Urothelium cell line (cell line): ENCODE data around the gene CYP3A7.
A peak's percentile ranks its signal among the peaks of the same experiment; 100 is the strongest.
"Not testable (repeated sequence)": the region's sequence is repeated elsewhere in the genome, so short reads cannot be mapped to it uniquely, and the experiment has no call there.

Source experiments
- DNase-seq: peaks from one replicate; pipeline ENCODE4 v3.0.0; 2011; ENCODE audit warnings: low spot score, mixed read lengths
- FAIRE-seq: peaks from 2 replicates; lab custom pipeline; 2011; peaks lifted over from hg19 to GRCh38; lab: Jason Lieb, UNC

The CYP3A7 gene

GRCh38 chr7:99734987-99735386, at the start of gene CYP3A7:
TSS of gene CYP3A7 (minus strand) at chr7:99735196. CDS start at chr7:99735093, 103 bp downstream.
- FAIRE-seq = no peak

GRCh38 chr7:99784007-99784406, 49.0 kb upstream of the CYP3A7 start, which contains the start of gene CYP3A4:
TSS of gene CYP3A4 (minus strand) at chr7:99784184. CDS start at chr7:99784081, 103 bp downstream.
- DNase-seq (no peak), FAIRE-seq (no peak)

More at GRCh38 chr7:99734987-99735386, at the start of gene CYP3A7:
- no peak for DNase-seq

GRCh38 chr7:99782012-99782953, 47.3 kb upstream of the CYP3A7 start:
- FAIRE-seq (no peak), DNase-seq (no peak)

- FAIRE-seq (no peak), DNase-seq (no peak)
These were observed 45.6 kb upstream of the CYP3A7 start for GRCh38 chr7:99780588-99780987.

GRCh38 chr7:99779949-99780348, 45.0 kb upstream of the CYP3A7 start:
- DNase-seq = no peak
- FAIRE-seq = no peak

GRCh38 chr7:99778880-99779279, 43.9 kb upstream of the CYP3A7 start:
- no peak for DNase-seq
- no peak for FAIRE-seq

GRCh38 chr7:99773395-99773794, 38.4 kb upstream of the CYP3A7 start:
- DNase-seq, FAIRE-seq: not testable (repeated sequence)

GRCh38 chr7:99772565-99772964, 37.6 kb upstream of the CYP3A7 start:
- FAIRE-seq (no peak), DNase-seq (no peak)

- not testable (repeated sequence) for DNase-seq
- FAIRE-seq = peak; percentile 44
These were observed 34.5 kb upstream of the CYP3A7 start for GRCh38 chr7:99769494-99769893.

GRCh38 chr7:99768471-99768870, 33.5 kb upstream of the CYP3A7 start:
- FAIRE-seq (no peak), DNase-seq (no peak)

- no peak for DNase-seq
These were observed 32.7 kb upstream of the CYP3A7 start for GRCh38 chr7:99767662-99768061.

GRCh38 chr7:99766484-99767099, 31.6 kb upstream of the CYP3A7 start:
- no peak for FAIRE-seq
- DNase-seq = no peak

More at GRCh38 chr7:99767662-99768061, 32.7 kb upstream of the CYP3A7 start:
- FAIRE-seq = no peak

GRCh38 chr7:99764478-99764877, 29.5 kb upstream of the CYP3A7 start:
- no peak for FAIRE-seq

GRCh38 chr7:99762680-99763327, 27.8 kb upstream of the CYP3A7 start:
- FAIRE-seq = no peak

More at GRCh38 chr7:99764478-99764877, 29.5 kb upstream of the CYP3A7 start:
- no peak for DNase-seq

GRCh38 chr7:99755085-99755484, 20.1 kb upstream of the CYP3A7 start:
- no peak for DNase-seq
- no peak for FAIRE-seq

More at GRCh38 chr7:99762680-99763327, 27.8 kb upstream of the CYP3A7 start:
- DNase-seq = no peak

GRCh38 chr7:99752356-99752755, 17.4 kb upstream of the CYP3A7 start:
- no peak for FAIRE-seq
- DNase-seq = no peak

- DNase-seq = peak; percentile 26
- FAIRE-seq = peak; percentile 96
These were observed 16.5 kb upstream of the CYP3A7 start for GRCh38 chr7:99751322-99752052.

GRCh38 chr7:99748846-99749579, 14.0 kb upstream of the CYP3A7 start:
- DNase-seq = no peak
- no peak for FAIRE-seq

- DNase-seq, FAIRE-seq: not testable (repeated sequence)
These were observed 11.9 kb upstream of the CYP3A7 start for GRCh38 chr7:99746915-99747314.

GRCh38 chr7:99745395-99745794, 10.4 kb upstream of the CYP3A7 start:
- not testable (repeated sequence) for DNase-seq, FAIRE-seq
